ENCODE measurements around the gene TFDP1.
"Not testable (repeated sequence)": the region's sequence is repeated elsewhere in the genome, so short reads cannot be mapped to it uniquely, and the experiment has no call there.

The TFDP1 gene

GRCh38 chr13:113620036-113620796 lies 35.7 kb downstream of the TFDP1 start:
- Histone ChIP-seq H3K9me3 (ENCODE audit: control insufficient read depth, insufficient read depth, low read length) (no peaks in the 10 kb centered on the region), H3K4me1 (ENCODE audit: insufficient read depth, low read length) (peaks cover 7% of the 10 kb centered on the region; the same call in 1 of the 2 replicates), H3K9ac (ENCODE audit: low read depth, low read length) (no peak overlapping the region), H3K36me3 (ENCODE audit: insufficient read depth, low read length) (peaks cover 5% of the 10 kb centered on the region; the same call in 1 of the 2 replicates)

DNA sequence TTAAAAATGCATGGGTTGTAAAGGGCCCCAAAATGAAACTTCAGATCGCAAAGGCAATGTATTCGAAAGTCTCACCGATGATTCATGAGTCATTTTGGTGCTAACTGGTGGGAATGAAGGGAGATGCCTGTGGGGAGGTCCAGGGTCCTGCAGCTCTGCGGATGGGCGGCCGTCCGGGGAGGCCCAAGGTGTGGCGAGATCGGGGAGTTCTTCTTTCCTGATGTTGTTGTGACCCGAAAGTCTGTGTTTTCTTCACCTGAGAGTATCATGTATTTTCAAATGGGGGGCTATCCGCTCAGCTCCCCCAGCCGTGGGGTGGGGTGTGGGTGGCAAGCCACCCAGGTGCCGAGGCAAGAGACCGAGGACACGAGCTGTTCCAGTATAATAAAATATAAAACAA lies 36.5 kb downstream of the TFDP1 start:
- H3K4me1 ChIP-seq (ENCODE audit: insufficient read depth, low read length): peaks cover 7% of the 10 kb centered on the region; the same call in 1 of the 2 replicates
- no peaks in the 10 kb centered on the region for H3K9me3 ChIP-seq (ENCODE audit: control insufficient read depth, insufficient read depth, low read length)
- H3K36me3 ChIP-seq (ENCODE audit: insufficient read depth, low read length): peaks cover 5% of the 10 kb centered on the region; the same call in 1 of the 2 replicates
- no peak overlapping the region for H3K9ac ChIP-seq (ENCODE audit: low read depth, low read length)

GRCh38 chr13:113621498-113621897 lies 36.9 kb downstream of the TFDP1 start:
- not testable (repeated sequence) for H3K9ac ChIP-seq (ENCODE audit: low read depth, low read length); H3K4me1 ChIP-seq (ENCODE audit: insufficient read depth, low read length); H3K9me3 ChIP-seq (ENCODE audit: control insufficient read depth, insufficient read depth, low read length); H3K36me3 ChIP-seq (ENCODE audit: insufficient read depth, low read length)

DNA sequence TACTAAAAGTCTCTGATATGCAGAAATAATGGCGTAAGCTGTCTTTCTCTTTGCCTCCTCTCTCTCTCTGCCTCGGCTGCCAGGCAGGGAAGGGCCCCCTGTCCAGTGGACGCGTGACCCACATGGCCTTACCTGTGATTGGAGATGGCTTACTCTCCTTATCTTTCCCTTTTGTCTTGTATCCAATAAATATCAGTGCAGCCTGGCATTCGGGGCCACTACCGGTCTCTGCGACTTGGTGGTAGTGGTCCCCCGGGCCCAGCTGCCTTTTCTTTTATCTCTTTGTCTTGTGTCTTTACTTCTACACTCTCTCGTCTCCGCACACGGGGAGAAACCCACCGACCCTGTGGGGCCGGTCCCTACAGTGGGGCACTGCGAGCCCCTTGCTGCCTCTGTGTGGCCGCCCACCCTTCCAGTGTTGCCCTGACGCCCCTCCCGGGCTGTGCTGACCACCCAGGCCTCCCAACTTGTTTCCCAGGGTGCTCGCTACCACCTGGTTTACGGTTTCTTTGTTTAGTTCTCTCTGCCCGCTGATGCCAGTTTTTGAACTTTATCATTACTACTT lies 37.5 kb downstream of the TFDP1 start:
- H3K4me1 ChIP-seq (ENCODE audit: insufficient read depth, low read length); H3K9me3 ChIP-seq (ENCODE audit: control insufficient read depth, insufficient read depth, low read length); H3K9ac ChIP-seq (ENCODE audit: low read depth, low read length); H3K36me3 ChIP-seq (ENCODE audit: insufficient read depth, low read length): not testable (repeated sequence)

- Histone ChIP-seq H3K9ac (ENCODE audit: low read depth, low read length) (no peak overlapping the region), H3K9me3 (ENCODE audit: control insufficient read depth, insufficient read depth, low read length) (no peaks in the 10 kb centered on the region), H3K36me3 (ENCODE audit: insufficient read depth, low read length) (peaks cover 8% of the 10 kb centered on the region; the same call in 1 of the 2 replicates), H3K4me1 (ENCODE audit: insufficient read depth, low read length) (no peaks in the 10 kb centered on the region)
These were observed 38.4 kb downstream of the TFDP1 start for GRCh38 chr13:113622791-113623490.

- Histone ChIP-seq H3K36me3 (ENCODE audit: insufficient read depth, low read length) (peaks cover 9% of the 10 kb centered on the region; the same call in 1 of the 2 replicates), H3K9ac (ENCODE audit: low read depth, low read length) (no peak overlapping the region), H3K4me1 (ENCODE audit: insufficient read depth, low read length) (no peaks in the 10 kb centered on the region), H3K9me3 (ENCODE audit: control insufficient read depth, insufficient read depth, low read length) (no peaks in the 10 kb centered on the region)
These were observed 39.1 kb downstream of the TFDP1 start for GRCh38 chr13:113623491-113624234.

DNA sequence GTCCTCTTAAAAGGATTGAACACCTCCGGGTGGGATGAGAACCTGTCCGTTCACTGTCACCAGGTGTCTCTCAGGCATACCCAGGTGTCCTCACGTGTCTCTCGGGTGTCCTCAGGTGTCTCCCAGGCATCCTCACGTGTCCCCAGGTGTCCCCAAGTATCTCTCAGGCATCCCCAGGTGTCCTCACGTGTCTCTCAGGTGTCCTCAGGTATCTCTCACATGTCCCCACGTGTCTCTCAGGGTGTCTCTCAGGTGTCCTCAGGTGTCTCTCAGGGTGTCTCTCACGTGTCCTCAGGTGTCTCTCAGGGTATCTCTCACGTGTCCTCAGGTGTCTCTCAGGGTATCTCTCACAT lies 39.7 kb downstream of the TFDP1 start:
- Histone ChIP-seq H3K9me3 (ENCODE audit: control insufficient read depth, insufficient read depth, low read length) (no peaks in the 10 kb centered on the region), H3K9ac (ENCODE audit: low read depth, low read length) (no peak overlapping the region), H3K4me1 (ENCODE audit: insufficient read depth, low read length) (no peaks in the 10 kb centered on the region), H3K36me3 (ENCODE audit: insufficient read depth, low read length) (peaks cover 9% of the 10 kb centered on the region; the same call in 1 of the 2 replicates)

GRCh38 chr13:113624640-113625304 lies 40.2 kb downstream of the TFDP1 start:
- H3K9ac ChIP-seq (ENCODE audit: low read depth, low read length); H3K4me1 ChIP-seq (ENCODE audit: insufficient read depth, low read length); H3K9me3 ChIP-seq (ENCODE audit: control insufficient read depth, insufficient read depth, low read length); H3K36me3 ChIP-seq (ENCODE audit: insufficient read depth, low read length): not testable (repeated sequence)

GRCh38 chr13:113625965-113626721 lies 41.6 kb downstream of the TFDP1 start:
- Histone ChIP-seq H3K9me3 (ENCODE audit: control insufficient read depth, insufficient read depth, low read length) (no peaks in the 10 kb centered on the region), H3K4me1 (ENCODE audit: insufficient read depth, low read length) (no peaks in the 10 kb centered on the region), H3K36me3 (ENCODE audit: insufficient read depth, low read length) (peaks cover 9% of the 10 kb centered on the region; the same call in 1 of the 2 replicates), H3K9ac (ENCODE audit: low read depth, low read length) (no peak overlapping the region)

- no peaks in the 10 kb centered on the region for H3K4me1 ChIP-seq (ENCODE audit: insufficient read depth, low read length)
- no peak overlapping the region for H3K9ac ChIP-seq (ENCODE audit: low read depth, low read length)
- H3K36me3 ChIP-seq (ENCODE audit: insufficient read depth, low read length): peaks cover 9% of the 10 kb centered on the region; the same call in 1 of the 2 replicates
- no peaks in the 10 kb centered on the region for H3K9me3 ChIP-seq (ENCODE audit: control insufficient read depth, insufficient read depth, low read length)
These were observed 42.6 kb downstream of the TFDP1 start for GRCh38 chr13:113627136-113627535.

DNA sequence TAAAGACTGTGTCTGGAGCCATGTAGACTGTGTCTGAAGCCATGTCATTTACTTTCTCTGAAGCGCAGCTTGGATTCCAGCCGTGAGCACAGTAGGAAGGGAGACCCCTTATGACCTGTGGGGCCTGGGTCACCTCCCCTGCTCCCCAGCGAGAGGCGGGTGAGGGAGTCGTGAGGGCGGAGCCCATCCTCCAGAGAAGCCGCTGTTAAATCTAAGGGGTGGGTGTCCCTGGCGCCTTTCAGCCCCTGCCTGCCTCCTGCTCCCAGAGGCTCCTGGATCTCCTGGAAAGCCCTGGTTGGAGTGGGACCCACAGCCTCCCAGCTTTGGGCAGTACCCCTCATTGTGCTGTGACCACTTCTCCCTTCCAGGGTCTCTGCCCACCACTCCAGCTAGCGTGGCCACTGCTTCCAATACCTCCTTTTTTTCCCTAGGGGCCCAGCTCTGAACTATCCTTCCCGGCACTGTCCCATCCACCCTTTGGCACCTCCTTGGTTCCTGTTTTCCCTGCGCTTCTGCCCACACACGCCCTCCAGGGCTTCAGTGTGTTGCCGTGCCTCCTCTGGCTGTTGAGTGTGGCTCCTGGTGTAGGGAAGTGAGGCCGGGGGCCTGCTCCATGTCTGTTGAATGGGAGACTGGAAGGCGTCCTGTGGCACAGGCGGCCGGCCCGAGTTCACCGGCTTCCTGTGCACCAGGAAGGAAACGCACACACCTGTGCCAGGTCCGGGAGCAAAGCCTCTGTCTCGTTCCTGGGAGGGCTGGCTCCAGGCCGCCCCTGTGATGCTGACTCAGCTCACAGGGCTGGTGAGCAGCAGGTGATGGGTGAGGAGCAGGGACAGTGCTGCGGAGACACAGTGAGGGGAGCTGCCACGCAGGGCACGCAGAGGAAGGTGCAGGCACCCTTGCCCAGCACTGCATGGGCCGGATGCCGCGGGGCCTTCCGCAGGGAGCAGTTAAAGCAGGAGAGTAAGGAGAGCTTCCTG lies 44.0 kb downstream of the TFDP1 start:
- no peaks in the 10 kb centered on the region for H3K9me3 ChIP-seq (ENCODE audit: control insufficient read depth, insufficient read depth, low read length)
- no peak overlapping the region for H3K9ac ChIP-seq (ENCODE audit: low read depth, low read length)
- H3K36me3 ChIP-seq (ENCODE audit: insufficient read depth, low read length): peaks cover 10% of the 10 kb centered on the region; the same call in 1 of the 2 replicates
- H3K4me1 ChIP-seq (ENCODE audit: insufficient read depth, low read length): no peaks in the 10 kb centered on the region

GRCh38 chr13:113629866-113630265 lies 45.3 kb downstream of the TFDP1 start:
- H3K36me3 ChIP-seq (ENCODE audit: insufficient read depth, low read length): peaks cover 18% of the 10 kb centered on the region
- H3K9ac ChIP-seq (ENCODE audit: low read depth, low read length): no peak overlapping the region
- no peaks in the 10 kb centered on the region for H3K4me1 ChIP-seq (ENCODE audit: insufficient read depth, low read length)
- H3K9me3 ChIP-seq (ENCODE audit: control insufficient read depth, insufficient read depth, low read length): no peaks in the 10 kb centered on the region

All from ES-I3 (cell line).